IPS-NIHi7 (cell line): ENCODE data around the gene IFT80.

Experiments used
- DNase-seq: peaks from one replicate; pipeline ENCODE4 v3.0.0; 2012; ENCODE audit warnings: mixed read lengths; ENCODE audit errors: extremely low spot score

The IFT80 gene

GRCh38 chr3:160399125-160400029 lies at the start of gene IFT80, which contains the start of gene SMC4:
Gene IFT80 (minus strand): TSS chr3:160399225. CDS start chr3:160384600, 14,625 bp downstream.
Gene SMC4 (plus strand): TSS chr3:160399650. CDS start chr3:160400827, 1,177 bp downstream.
- DNase-seq, result peak; percentile 96

- no peak for DNase-seq
Observed at GRCh38 chr3:160447544-160447943, 48.5 kb upstream of the IFT80 start.

- no peak for DNase-seq
Observed at GRCh38 chr3:160446522-160447056, 47.6 kb upstream of the IFT80 start.

DNA sequence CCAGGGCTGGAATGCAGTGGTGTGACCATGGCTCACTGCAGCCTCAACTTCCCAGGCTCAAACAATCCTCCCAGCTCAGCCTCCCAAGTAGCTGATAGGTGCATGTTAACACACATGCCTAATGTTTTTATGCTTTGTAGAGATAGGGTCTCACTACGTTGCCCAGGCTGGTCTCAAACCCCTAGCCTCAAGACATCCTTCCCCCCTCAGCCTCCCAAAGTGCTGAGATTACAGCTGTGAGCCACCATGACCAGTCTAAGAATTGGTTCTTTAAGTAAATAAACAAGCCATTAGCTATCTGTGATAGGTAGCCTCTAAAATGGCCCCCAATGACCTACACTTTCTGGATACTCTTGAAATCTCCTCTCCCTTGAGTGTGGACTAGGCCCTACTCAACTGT lies 46.8 kb upstream of the IFT80 start:
- DNase-seq, result no peak

DNA sequence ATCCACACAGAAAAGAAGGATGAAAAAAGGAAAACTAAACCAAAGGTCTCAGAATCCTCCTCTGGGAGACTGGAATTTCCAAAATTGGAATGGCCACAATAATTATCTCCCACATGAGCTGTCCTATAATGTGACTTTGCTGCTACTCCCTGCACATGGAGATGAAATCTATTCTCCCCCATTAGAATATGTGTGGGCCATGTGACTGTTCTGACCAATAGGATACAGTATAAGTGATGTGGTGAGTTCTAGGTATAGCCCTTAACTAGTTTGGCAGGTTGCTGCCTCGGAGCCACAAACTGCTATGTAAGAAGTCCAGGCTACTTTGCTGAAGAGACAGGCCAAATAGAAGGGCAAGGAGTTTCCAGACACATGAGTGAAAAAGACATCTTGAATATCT lies 45.4 kb upstream of the IFT80 start:
- no peak for DNase-seq

- DNase-seq, result no peak
Observed at GRCh38 chr3:160440687-160441086, 41.7 kb upstream of the IFT80 start.

- no peak for DNase-seq
Observed at GRCh38 chr3:160437083-160437455, 38.0 kb upstream of the IFT80 start.

- no peak for DNase-seq
Observed at GRCh38 chr3:160435747-160436146, 36.7 kb upstream of the IFT80 start.

DNA sequence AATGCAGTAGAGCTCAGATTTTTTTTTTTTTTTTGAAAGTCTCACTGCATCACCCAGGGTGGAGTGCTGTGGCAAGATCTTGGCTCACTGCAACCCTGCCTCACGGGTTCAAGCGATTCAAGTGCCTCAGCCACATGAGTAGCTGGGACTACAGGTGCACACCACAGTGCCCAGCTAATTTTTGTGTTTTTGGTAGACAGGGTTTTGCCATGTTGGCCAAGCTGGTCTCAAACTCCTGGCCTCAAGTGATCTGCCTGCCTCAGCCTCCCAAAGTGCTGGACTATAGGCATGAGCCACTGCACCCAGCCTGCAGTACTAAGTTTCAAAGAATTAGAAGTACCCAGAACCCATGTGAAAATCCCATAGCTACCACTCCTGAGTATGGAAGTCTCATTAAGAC lies 36.1 kb upstream of the IFT80 start:
- no peak for DNase-seq

DNA sequence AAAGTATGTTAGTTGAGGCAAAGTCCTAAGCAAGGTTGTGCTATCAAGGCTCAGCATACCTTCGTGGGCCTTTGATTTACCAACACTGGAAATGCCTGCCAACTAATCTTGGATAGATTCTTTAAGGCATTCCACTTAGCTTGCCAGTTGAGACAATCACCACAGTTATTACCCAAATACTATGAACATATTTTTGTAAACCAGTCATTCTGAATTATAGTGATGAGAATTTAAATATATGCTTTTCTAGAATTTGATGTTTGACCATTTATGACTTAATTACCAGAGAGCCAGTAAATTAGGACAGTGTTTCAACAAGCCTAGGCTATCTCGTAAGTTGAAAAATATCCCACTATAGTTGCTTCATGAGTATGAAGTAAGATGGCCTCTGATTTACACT lies 35.0 kb upstream of the IFT80 start:
- no peak for DNase-seq

DNA sequence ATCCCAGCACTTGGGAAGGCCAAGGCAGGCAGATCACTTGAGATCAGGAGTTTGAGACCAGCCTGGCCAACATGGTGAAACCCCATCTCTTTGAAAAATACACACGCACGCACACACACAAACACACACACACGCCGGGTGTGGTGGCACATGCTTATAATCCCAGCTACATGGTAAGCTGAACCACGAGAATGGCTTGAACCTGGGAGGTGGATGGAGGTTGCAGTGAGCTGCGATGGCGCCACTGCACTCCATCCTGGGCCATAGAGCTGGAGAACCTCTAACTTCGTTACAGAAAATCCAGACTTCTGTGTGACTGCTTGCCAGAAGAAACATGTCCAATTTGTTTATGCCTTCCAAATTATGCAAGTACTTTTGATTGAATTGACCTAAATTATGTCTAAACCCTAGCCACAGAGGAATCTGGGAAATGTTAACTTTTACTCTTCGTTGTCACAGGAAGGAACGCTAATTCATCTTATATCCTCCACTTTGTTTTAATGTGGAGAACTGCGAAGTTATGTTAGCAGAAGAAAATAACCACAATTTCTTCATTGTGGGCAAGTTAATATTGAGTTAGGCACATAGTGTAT lies 28.9 kb upstream of the IFT80 start:
- DNase-seq, result no peak

DNA sequence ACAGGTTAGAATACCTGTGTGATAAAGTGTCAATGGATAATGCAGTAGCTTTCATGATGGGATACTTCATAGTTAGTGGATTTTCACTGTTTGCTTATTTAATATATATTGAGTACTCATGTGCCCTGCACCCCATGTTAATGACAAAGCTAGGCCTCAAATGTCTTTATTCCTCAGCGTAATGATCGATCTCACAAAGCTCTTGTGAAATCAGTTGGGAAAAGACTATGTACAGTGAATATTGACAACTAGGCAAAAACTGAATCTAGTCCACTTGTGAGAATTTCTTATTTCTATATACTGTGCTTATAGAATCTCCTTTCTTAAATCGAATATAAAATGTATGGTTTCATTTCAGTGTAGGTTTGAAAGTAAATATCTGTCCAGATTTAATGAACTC lies 18.3 kb upstream of the IFT80 start:
- no peak for DNase-seq

DNA sequence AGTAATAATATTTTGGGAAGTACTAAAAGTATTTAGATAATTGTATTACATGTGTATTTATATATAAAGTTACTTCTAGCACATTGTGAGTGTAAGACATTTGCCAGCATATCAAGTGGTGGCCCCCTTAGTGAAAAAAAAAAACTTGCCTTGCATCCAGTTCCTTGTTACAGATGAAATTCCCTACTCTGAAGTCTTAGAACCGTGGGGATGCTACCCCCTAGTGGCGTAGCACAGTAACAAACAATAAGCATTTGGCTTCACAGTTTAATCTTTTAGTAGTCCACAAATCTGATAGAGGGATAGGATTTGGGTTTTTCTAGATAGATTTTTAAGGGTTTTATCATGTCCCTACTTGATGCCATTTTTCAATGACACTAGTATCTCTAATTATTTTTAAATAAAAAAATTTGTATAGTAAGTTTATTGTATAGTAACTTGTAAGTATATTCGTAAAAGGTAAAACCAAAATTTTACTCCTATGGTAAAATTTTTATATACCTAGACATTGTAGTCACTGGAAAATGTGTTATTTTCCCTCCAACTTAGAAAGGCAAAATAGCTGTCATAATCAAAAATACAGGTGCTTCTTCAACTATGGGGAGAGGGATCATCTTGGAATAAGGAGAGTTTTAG lies 14.7 kb upstream of the IFT80 start:
- DNase-seq, result peak; percentile 66

DNA sequence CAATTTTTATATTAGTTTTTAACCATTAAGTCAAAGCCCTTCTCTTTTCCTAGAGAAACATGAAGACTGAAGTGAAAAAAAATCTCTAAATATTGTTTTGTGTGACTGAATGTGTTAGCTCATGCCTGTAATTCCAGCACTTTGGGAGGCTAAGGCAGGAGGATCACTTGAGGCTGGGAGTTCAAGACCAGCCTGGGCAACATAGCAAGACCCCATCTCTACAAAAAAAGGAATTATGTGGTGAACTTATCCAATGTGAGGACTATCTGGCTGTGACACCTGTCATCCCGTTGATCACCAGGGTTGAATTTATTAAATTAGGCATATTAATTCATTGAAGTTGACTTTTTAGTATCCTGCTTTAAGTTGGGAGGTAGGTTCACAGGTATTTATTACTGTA lies 13.5 kb upstream of the IFT80 start:
- DNase-seq, result no peak

DNA sequence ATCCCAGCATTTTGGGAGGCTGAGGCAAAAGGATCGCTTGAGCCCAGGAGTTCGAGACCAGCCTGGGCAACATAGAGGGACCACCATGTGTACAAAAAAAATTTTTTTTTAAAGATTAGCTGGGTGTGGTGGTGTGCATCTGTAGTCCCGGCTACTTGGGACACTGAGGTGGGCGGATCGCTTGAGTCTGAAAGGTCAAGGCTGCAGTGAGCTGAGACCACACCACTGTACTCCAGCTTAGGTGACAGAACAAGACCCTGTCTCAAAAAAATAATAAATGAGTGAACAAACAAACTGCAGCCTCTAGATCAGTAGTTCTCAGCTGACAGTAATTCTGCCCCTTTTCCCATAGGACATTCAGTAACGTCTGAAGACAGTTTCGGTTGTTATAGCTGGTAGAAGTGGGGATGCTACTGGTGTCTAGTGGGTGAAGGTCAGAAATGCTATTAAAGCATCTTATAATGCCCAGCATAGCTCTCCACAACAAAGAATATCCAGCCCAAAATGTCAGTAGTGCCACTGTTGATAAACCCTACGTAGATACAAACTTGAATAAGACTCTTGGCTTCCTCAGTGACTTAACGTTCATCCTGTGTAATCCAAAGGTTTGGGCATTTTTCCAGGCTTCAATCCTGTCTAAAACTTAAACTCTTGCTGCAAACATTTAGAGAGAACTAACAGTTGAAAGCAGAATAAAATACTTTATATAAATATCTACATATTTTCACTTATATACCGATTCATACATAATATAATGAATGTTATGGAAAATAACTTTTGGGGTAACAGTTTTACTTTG lies 11.0 kb upstream of the IFT80 start:
- no peak for DNase-seq

DNA sequence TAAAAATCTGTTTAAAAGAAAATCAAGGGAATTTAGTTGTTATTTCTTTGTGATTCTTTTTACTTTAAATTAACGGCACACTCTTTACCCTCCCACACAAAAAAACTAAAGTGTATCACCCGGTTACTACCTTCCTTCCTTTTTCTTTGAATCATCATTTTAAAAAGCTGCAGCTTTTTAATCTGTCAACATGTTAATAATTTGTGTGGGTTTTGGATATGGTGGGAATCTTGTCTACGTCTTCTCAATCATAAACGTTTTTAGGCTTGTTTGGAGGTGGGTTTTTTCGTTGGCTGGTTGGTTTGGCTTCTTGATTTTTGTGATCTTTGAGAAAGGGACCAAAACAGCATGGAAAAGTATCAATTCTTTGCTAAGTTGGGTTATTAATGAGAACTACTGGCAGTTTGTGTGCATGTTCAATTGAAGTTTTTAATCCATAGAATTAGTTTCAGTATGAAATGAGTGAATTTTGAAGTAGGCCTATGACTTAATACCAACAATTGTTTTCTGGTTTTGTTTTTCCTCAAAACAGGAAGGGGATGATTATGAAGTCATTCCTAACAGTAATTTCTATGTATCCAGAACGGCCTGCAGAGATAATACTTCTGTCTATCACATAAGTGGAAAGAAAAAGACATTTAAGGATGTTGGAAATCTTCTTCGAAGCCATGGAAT lies 4.9 kb upstream of the IFT80 start:
- DNase-seq, result no peak

GRCh38 chr3:160403028-160403545 lies 4.1 kb upstream of the IFT80 start:
- no peak for DNase-seq

- no peak for DNase-seq
Observed at GRCh38 chr3:160402221-160403027, 3.4 kb upstream of the IFT80 start.

DNA sequence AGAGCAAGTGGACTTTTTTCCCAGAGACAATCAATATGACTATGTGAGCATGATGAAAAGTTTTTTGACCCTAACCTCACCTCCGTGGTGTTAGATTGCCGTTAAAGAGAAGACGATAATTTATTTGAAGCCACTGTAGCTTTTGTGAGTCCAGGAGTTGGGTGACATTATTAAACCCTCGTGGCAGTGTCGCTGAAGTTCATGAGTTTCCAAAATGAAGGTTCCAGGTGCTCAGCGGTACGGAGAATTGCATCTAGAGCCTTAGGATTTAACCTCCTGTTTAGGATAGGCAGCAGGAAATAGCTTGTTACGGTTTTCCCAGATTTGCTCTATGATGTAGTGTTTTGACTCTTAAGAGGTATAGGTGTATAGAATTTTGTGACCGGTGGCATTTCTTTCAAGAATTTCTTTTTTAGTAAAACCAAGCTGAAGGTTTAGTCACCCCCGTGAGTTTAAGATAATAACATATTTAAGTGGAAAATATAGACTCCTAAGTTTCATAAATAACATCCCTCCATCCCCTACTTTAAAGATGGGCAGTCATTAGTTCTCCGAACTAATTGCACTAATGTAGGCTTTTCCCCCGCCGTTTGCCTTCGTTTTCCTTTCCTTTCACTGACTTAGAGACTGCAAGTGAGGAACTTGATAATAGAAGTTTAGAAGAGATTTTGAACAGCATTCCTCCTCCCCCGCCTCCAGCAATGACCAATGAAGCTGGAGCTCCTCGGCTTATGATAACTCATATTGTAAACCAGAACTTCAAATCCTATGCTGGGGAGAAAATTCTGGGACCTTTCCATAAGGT lies 2.5 kb upstream of the IFT80 start:
- no peak for DNase-seq
